NT2/D1 (cell line): ENCODE results near the gene MAN2A1.

Experiments used
- YY1 ChIP-seq: IDR thresholded peaks from 2 replicates; pipeline ENCODE4 v1.6.1; 2011; ENCODE audit not compliant: insufficient read length, insufficient read depth
- ZNF274 ChIP-seq: IDR thresholded peaks from 2 replicates; pipeline ENCODE4 v1.6.1; 2011; ENCODE audit warnings: mild to moderate bottlenecking, low read depth, low read length

- TF ChIP-seq ZNF274 (no peak), YY1 (no peak)
Measured at GRCh38 chr5:109693535-109694400, 4.0 kb downstream of the MAN2A1 start.
